ENCODE data around the gene PIK3C2G.

PIK3C2G gene

GRCh38 chr12:18576104-18576626 is 314.8 kb downstream of the PIK3C2G start:
- DNase-seq, result peak; percentile 16

GRCh38 chr12:18576648-18577047 is 315.3 kb downstream of the PIK3C2G start:
- no peak for DNase-seq

- peak; percentile 59 for DNase-seq
Observed at GRCh38 chr12:18578191-18578590, 316.9 kb downstream of the PIK3C2G start.

- DNase-seq, result peak; percentile 53
Observed at GRCh38 chr12:18580291-18580690, 319.0 kb downstream of the PIK3C2G start.

- no peak for DNase-seq
Observed at GRCh38 chr12:18580706-18581105, 319.4 kb downstream of the PIK3C2G start.

- peak; percentile 13 for DNase-seq
Observed at GRCh38 chr12:18581232-18581962, 320.1 kb downstream of the PIK3C2G start.

GRCh38 chr12:18583655-18584054 is 322.3 kb downstream of the PIK3C2G start:
- DNase-seq, result no peak

- DNase-seq, result no peak
Observed at GRCh38 chr12:18586581-18586980, 325.3 kb downstream of the PIK3C2G start.

GRCh38 chr12:18589316-18589715 is 328.0 kb downstream of the PIK3C2G start:
- no peak for DNase-seq

GRCh38 chr12:18591473-18591872 is 330.2 kb downstream of the PIK3C2G start:
- DNase-seq, result no peak

- DNase-seq, result no peak
Observed at GRCh38 chr12:18595412-18595811, 334.1 kb downstream of the PIK3C2G start.

GRCh38 chr12:18601962-18602361 is 340.6 kb downstream of the PIK3C2G start:
- no peak for DNase-seq

GRCh38 chr12:18612971-18613370 is 351.7 kb downstream of the PIK3C2G start:
- DNase-seq, result no peak

GRCh38 chr12:18620986-18621385 is 359.7 kb downstream of the PIK3C2G start:
- no peak for DNase-seq

GRCh38 chr12:18629445-18629844 is 368.1 kb downstream of the PIK3C2G start:
- no peak for DNase-seq

GRCh38 chr12:18629916-18630315 is 368.6 kb downstream of the PIK3C2G start:
- no peak for DNase-seq

- no peak for DNase-seq
Observed at GRCh38 chr12:18631339-18631738, 370.0 kb downstream of the PIK3C2G start.

GRCh38 chr12:18632848-18633247 is 371.5 kb downstream of the PIK3C2G start:
- no peak for DNase-seq

- no peak for DNase-seq
Observed at GRCh38 chr12:18634382-18634781, 373.1 kb downstream of the PIK3C2G start.

- no peak for DNase-seq
Observed at GRCh38 chr12:18640321-18640955, 379.1 kb downstream of the PIK3C2G start.

GRCh38 chr12:18643681-18644080 is 382.4 kb downstream of the PIK3C2G start:
- DNase-seq, result peak; percentile 74

GRCh38 chr12:18644564-18644963 is 383.2 kb downstream of the PIK3C2G start:
- no peak for DNase-seq

GRCh38 chr12:18646286-18646890 is 385.1 kb downstream of the PIK3C2G start:
- no peak for DNase-seq

GRCh38 chr12:18651525-18651924 is 390.2 kb downstream of the PIK3C2G start:
- DNase-seq, result no peak

All from fibroblast of skin of abdomen (primary cell).